CD1c-positive myeloid dendritic cell (primary cell): ENCODE data around the gene ZSCAN12.

ENCODE experiments used
- DNase-seq: peaks from one replicate; pipeline ENCODE4 v3.0.0-alpha.2; 2016; ENCODE audit errors: extremely low spot score

ZSCAN12 gene

DNA sequence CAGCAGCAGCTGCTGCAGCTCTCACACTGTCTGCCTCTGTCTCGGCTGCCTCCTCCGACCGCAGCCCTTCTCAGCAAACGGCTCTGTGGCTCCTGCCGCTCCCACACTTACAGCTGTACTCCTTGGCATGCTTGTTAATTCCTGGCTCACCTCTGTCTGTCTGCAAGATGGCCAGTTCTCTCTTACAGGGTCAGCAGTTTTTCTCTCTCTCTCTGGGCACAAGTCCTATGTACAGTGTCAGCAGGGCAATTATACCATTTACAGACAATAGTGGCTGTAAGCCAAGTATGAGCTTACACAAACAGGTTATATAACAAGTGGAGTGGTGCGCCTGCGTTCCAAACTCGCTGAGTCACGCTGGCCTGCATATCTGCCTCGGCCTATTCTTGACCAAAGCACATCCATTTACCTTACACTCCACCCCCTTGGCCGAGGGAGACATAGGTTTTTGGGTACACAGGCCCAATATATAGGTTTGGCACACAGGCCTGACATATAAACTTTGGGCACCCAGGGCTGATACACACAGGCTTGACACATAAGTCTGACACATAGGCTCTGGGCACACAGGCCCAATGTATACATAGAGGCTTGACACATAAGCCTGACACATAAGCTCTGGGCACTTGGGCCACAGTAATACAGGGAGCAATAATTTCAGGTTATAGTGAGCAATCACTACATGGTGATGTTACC, 45.4 kb downstream of the ZSCAN12 start:
- DNase-seq: no peak

DNA sequence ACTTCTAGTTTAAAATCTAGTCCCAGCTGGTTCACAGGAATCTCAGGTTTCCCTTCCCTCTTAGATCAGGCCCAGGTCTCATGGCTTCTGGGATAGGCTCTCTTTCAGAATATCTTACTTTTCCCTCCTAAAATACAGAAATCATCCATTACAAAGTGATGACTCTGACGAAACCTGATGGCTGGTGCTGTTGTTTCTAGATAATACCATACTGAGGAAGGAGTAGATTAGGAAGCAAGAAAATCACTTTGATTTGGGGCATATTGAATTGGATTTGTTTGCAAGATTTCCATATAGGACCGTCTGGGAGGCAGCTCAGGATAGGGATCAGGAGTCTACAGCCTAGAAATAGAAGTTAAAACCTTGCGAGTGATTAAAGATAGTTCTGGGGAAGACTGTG, 46.2 kb downstream of the ZSCAN12 start:
- DNase-seq: no peak

DNA sequence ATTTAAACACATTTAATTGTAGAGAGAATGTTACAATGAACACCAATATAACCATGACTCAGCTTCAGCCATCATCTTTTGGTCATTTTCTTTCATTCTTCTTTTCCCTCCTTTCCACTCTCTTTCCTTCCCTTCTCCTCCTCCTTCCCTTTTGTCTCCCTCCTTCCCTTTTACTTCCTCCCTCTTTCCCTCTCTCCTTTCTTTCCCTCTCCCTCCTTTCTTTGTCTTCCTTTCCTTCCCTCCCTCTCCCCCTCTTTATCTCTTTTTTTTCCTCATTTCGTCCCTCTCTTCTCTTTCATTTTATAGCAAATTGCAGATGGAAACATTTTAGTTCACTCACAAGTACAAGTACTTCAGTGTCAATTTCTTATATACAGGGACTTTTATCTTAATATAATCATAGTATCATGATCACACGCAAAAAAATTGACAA, 48.0 kb downstream of the ZSCAN12 start:
- no peak for DNase-seq

DNA sequence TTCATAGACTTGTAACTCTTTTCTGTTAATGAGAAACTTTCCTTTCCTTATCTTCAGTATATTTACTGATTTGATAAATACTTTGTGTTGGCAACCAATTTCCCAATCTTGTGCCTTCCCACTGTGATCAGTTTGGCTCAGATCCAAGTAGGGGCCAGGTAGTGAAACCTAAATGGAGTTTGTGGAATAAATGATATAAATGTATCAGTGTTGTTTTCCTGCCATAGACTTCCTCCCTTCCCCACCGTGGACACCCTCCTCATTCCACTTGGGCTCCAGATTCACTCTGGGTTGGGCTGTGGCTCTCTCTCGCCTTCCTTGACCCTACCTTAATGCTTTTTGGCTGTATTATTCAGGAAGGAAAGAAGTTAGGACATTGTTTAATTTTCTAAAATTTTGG, 48.5 kb downstream of the ZSCAN12 start:
- DNase-seq: peak; percentile 2

DNA sequence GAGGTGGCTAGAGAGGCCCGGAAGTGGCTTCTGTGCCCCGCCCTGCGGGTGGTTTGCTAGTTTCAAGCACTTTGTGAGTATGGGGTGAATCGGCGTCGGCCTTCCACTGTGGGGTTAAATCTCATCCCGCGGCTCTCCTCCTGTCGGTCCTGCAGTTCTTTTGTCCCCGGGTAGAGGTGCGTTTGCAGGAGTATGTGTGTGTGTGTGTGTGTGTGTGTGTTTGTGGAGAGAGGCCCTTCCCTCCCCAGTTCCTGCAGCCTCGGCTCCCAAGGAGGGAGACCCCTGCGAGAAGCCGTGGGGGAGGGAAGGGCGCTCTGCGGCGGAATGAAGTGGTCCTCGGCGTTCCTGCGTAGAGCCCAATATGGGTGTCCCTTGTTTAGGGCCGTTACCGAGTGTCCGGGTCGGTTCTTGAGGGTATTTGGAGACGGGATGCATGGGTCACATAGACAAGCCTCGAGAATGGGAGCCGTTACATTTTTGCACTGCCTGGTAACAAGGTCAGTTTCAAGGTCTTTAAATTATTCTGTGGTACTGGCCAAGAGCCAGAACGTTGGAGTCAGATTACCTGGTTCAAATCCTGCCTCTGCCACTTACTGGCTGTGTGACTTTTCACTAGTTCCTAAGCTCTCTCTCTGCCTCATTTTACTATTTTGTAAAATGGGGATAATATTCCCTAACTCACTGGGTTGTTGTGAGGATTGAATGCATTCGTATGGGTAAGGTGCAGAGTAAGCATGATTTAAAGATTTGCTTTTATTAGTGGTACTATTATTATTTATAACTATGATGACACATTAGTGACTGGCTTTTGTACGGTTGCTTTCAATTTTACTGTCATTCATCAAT, 49.4 kb downstream of the ZSCAN12 start, which contains the start of gene ZKSCAN3:
Gene ZKSCAN3, plus strand, starts transcription at position 56 of the 846 bp plus-strand sequence. CDS start 9,640 bp downstream, outside the sequence.
- DNase-seq: peak; percentile 80

DNA sequence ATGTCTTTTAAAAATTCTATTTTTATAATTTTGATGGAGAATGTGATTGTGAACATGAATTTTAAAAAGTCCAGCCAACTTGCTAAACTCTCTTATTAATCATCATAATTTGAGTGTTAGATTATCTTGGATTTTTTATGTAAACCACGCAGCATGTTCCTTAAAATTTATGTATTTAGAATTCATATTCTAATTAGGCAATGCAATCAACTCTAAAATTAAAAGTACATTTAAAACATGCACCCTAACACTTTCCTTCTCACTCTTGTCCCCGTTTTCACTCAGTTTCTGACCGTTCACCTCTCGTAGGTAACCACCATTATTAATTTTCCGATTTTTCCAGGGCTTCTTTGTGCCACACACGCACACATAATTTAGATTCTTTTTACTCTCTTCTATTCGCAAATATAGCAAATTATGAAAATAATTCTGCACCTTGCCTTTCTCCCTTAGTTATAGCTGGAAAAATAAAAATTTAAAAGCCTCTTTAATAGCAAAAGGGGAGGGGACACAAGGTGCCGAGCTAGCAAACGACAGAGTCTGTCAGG, 50.1 kb downstream of the ZSCAN12 start:
- no peak for DNase-seq

DNA sequence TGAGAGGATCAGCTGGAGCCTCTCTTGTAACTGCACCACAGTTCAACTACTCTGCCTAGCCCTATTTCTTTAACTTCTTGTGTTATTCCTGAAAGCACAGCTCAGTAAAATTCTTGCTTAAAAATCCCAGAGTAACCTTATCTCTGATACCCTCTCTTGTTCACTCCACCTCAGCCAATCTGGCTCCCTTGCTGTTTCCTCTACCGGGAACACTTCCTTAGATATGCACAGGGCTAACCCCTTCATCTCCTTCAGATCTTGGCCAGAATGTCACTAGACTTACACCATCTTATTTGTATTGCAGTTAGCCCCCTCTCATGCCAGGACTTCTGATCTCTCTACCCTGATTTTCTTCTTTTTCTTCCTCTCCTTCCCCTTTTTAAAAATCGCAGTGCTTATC, 52.4 kb downstream of the ZSCAN12 start:
- DNase-seq: no peak

DNA sequence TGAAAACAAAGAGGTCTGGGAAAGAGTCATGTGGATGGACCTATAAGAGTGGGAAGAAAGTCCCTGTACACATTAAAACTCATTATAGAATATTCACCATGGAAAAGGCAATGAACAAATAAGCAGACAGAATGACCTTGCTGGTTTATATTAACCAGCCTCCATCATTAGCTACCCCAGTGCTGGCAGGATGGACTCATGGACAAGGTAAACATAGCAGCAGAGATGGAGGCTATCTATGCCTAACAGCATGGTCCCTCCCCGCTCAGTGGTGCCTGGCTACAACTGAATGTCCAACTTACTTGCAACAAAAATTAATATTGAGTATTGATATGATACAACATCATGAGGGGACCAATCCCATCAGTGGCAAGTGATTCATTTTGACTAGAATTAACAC, 54.3 kb downstream of the ZSCAN12 start:
- DNase-seq: no peak

DNA sequence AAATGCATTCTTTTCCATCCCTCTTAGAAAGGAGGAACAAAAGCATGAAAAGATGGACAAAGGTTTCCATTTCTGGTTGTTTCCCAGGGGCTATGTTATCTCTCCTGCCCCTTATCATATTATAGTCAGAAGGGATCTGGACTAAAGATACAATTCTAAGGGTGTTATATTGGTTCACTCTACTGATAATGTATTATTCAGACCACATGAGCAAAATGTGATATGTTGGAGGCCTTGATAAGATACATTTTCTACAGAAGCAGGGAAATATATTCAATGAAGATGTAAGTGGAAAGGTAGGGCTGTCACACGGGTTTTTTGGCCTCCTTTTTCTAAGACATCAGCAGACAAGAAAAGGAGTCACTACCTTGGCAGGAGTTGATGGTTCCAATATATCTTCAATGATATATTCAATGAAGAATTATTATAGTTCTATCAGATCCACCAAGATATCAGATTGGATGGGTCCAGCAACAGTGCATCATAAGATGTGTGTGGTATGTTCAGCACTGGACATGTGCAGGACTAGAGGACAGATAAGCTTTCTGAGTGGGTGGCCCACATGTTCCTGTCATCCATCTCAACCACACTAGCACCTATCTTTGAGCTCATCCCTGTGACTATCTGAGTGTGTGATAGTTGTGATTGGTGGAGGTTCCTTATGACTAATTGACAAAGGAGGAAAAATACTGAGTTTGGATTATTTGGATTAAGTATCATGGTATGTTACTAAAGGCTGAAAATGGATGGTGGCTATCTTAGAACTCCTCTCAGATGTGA, 55.5 kb downstream of the ZSCAN12 start:
- DNase-seq: no peak

DNA sequence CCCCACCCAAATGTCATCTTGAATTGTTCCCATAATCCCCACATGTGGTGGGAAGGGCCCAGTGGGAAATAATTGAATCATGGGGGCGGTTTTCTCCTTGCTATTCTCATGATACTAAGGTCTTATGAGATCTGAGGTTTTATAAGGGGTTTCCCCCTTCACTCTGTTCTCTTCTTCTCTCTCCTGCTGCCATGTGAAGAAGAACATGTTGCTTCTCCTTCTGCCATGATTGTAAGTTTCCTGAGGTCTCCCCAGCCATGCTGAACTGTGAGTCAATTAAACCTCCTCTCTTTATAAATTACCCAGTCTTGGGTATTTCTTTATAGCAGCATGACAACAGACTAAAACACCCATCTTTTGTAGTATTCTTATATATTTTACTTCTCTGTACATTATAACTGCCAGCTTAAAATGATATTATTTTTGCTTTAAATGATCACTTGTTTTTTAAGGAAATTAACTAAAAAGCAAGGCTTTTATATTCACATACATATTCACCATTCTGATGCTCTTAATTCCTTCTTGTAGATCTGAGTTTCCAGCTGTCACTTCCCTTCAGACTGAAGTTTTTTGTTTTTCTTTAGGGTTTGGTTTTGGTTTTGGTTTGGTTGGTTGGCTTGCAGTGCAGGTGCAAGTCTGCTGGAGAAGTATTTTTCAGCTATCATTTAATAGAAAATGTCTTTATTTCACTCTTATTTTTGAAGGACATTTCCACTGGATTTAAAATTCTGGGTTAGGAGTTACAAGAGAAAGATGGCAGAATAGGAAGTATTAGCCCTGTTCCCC, 59.0 kb downstream of the ZSCAN12 start:
- DNase-seq: no peak

DNA sequence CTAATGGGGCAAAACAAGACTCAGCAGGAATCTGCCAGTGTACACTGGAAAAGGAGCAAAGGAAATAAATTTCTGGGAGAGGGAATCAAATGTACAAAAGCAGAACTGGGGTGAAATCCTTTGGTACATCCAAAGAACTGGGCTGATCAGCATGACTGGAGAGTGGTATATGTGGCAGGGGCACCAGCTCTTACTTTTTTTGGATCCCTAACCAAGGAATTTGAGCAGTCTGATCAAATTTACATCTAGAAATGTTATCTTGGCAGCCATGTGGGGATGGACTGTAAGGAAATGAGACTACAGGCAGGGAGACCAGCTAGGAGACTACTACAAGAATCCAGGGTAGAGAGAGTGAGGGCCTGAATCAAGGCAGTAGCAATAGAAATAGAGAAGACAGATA, 62.4 kb downstream of the ZSCAN12 start:
- no peak for DNase-seq

DNA sequence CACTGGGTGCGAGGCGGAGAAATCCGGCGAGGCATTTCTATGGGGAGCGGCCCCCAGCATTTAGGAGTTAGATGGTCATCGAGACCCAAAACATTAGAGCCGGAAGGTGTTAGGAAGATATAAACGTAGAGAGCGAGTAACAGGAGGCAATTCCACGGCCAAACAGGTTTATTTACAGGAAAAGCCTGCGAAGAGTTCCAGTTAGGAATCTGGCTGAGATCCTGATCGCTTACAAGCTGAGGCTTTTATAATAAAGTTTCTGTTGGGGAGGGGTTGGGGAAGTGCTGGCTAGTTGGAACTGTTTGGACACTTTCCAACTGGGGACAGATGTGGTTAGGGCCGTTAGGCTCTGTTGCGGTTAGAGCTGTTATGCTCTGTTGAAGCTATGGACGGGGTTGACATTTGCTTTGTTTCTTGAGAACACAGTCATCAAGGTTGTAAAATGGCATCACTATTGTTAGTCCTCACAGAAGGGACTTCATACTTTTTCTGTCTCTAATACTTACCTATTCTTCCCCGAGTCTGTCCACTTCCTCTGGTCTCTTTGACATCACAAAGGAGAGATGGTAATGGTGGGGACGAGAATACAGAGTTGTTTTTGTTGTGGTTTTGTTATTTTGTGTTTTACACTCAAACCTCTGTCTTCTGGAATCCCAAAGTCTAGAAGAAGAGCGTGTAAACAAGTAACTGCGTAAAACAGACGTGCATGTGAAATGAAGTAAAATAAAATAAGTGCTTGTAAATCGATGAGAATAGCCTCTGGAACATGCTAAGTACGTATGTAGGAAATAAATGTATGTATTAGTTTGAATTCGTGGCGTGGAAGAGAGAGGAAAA, 63.0 kb downstream of the ZSCAN12 start:
- peak; percentile 72 for DNase-seq

DNA sequence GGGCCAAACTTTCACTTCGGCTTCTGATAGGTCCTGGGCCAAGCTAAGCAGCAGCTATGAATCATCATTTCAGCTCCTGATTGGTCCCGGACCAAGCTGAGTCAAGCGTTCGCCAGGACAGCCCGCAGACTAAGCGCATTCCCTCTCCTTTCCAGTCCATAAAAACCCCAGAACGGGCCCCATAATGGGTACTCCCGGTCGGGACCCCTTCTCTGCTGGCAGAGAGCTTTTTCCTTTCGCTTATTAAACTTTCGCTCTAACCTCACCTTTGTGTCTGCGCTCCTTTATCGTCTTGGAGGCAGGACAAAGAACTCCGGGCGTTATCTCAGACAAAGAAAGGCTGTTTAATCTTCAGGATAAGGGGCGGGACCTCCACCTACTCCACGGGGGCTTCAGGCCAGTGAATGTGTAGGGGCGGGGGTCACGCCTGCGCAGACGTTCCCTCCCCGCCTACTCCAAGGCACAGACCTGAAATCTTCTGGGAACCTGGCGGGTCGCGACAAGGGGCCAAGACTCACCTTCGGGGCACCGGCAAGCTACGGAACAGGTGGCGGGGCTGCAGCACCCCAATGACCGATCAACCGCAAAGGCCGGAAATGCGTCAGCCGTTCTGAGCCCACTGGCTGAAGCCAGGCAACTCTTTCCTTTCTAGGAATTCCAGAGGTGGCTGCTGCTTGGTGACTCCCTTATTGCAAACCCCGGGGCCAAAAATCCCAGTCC, 63.8 kb downstream of the ZSCAN12 start, which contains the start of gene ZSCAN31:
Gene ZSCAN31, minus strand, starts transcription at position 585 of the 720 bp plus-strand sequence. CDS start 6,465 bp downstream, outside the sequence.
- DNase-seq: peak; percentile 98

DNA sequence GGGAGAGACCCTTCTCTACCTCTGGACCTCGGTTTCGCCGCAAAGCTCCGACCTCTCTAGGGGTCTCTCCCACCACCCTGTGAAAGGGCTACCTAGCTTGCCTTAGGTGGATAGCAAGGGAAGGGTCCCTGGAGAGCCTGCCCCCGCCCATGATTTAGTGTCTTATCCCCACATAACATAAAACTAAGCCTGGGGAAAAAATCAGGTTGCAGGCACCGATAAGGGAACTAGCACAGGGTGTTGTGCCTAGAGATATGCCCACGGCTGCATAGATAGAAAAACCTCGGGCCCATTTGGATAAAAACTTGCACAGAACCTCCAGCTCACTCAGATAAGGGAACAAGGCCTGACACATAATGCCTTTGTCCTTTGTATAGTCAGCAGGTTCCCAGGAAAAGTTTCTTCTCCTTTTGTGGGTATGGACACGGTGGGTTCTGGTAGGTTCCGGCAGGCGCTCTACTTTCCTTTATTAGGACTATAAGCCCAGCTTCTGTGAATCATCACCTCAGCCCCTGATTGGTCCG, 64.4 kb downstream of the ZSCAN12 start:
- DNase-seq: no peak

DNA sequence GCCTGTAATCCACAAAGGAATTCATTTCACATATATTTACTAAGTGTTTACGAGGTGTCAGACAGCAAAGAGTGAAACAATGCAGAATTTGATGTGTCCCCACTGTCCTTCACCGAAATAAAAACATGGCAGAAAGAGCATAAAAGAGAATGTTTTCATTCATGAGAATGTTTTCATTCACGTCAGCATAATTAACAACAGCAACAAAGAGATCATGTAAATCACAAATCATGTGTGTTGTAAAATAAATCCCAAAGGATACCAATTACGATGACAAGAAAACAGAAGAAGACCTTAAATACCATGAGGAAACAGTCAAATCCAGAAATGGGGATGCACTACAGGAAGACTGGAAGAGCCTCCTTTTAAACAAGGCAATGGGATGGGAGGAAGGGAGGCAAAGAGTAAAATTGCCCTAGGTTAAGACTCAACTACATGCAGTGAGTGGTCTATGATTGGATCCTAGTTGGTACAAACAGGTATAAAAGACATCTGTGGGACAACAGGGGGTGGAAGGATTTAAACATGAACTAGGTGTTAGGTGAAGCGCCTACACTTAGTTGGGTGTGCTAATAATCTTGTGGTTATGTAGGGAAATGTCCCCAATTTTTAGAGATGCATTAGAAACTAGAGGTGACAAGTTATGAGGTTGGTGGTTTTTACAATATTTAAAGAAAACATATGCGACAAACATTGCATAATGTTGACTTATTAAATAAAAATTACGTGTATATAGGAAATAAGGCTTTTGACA, 65.1 kb downstream of the ZSCAN12 start:
- no peak for DNase-seq

DNA sequence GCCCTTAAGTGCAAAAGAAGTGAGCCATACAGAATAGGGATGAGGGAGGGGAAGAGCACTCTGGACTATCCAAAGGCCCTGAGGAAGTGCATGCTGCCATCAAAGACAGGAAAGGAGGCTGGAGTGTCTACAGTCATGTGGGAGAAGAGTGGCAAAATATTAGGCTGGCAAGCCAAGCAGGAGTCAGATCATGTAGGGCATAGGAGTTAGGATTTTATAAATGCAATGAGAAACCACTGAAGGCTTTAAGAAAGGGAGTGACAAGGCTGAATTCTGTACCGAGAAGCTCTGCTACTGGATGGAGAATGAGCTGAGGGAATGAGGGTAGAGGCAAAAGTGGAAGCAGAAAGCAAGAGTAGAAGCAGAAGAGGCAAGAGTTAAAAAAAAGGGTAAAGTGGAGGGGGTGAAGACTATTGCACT, 65.9 kb downstream of the ZSCAN12 start:
- DNase-seq: no peak

DNA sequence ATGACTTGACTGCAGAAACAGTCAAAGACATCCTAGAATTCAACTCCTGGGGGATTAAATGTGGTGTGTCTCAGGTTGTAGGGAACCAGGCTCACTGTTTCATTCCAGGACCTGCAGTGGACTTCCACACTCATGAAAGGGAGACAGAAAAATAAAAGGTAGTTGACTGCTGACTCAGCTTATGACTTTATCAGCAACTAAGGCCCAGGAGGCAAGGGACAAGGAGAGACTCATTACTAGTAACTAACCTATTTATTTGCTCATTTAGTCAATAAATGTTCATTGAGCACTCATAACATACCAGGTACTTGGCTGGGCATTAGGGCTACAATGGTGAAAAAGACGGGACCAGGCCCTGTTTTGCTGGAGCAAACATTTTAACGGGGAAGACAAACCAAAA, 66.5 kb downstream of the ZSCAN12 start:
- no peak for DNase-seq

DNA sequence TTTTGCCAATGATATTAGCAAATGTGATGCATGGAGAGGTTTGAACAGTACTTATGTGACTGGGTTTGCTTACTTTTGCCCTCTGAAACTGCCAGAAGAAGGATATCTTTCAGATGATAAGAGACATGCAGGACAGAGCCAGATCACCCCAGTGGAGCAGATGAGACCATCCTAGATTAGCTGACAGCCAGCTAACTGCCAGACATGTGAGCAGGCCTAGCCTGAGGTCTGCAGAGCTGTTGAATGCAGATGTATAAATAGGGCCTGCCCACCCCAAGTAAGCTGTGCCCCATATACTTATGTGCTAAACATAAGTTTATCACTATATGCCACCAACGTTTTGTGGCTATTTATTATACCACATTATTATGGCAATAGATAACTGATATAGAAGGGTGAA, 69.5 kb downstream of the ZSCAN12 start:
- DNase-seq: no peak
